Measurements from ENCODE around the gene FAM118B.

GRCh38 chr11:126165757-126166156 lies 45.8 kb upstream of the FAM118B start:
- TF ChIP-seq POLR2AphosphoS5 (IDR thresholded peaks at IDR 0.05; ENCODE audit: low read depth), result no peak
- no peak for TF ChIP-seq CTCF (IDR thresholded peaks at IDR 0.05; ENCODE audit: insufficient read depth, low read length)
- no peak for TF ChIP-seq REST (IDR thresholded peaks at IDR 0.05; ENCODE audit: insufficient replicate concordance, low read depth)
- TF ChIP-seq GABPA (IDR thresholded peaks at IDR 0.05; ENCODE audit: low read depth), result no peak
- no peak for TF ChIP-seq SPI1 (IDR thresholded peaks at IDR 0.05; ENCODE audit: borderline replicate concordance, low read depth)
